MM.1S (cell line): ENCODE measurements around the gene DHFR.

Experiments used
- EZH2 ChIP-seq: fragments of 300-600 bp; sonication (generic); optimal IDR thresholded peaks from 2 replicates; pipeline ENCODE3; 2017; ENCODE audit warnings: low read depth, mild to moderate bottlenecking, antibody characterized with exemption, low read length, mixed read lengths
- TF ChIP-seq, protein P1 (sequence below): fragments of 300-600 bp; sonication (generic); IDR thresholded peaks from 2 replicates; pipeline ENCODE4 v1.5.1; 2016; ENCODE audit warnings: antibody characterized with exemption, low read length, mixed read lengths

DNA sequence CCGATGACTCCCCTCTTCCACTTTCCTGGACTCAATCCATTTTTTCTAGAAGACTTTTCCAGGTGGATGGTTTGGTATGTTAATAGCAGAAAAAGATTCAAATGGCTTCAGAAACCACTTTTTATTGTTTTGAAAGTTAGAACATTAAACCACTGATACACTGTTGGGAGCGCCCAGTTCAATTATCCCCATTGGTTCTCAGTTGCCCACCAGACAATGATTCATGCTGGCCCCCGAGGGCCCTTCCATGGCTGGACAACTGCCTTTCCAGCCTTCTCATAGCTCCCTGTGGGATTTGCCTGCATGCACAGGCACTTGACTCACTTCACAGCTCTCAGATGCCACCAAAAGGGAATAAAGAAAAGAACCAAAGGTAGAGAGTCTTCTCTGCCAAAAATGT, 63.4 kb downstream of the DHFR start:
- TF ChIP-seq, protein P1, sequence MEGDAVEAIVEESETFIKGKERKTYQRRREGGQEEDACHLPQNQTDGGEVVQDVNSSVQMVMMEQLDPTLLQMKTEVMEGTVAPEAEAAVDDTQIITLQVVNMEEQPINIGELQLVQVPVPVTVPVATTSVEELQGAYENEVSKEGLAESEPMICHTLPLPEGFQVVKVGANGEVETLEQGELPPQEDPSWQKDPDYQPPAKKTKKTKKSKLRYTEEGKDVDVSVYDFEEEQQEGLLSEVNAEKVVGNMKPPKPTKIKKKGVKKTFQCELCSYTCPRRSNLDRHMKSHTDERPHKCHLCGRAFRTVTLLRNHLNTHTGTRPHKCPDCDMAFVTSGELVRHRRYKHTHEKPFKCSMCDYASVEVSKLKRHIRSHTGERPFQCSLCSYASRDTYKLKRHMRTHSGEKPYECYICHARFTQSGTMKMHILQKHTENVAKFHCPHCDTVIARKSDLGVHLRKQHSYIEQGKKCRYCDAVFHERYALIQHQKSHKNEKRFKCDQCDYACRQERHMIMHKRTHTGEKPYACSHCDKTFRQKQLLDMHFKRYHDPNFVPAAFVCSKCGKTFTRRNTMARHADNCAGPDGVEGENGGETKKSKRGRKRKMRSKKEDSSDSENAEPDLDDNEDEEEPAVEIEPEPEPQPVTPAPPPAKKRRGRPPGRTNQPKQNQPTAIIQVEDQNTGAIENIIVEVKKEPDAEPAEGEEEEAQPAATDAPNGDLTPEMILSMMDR = no peak
- no peak for TF ChIP-seq EZH2
